Renal cortex interstitium (tissue), 11 donors: ENCODE measurements around the gene GLTP. TPM values are rescaled to one million over a fixed set of nuclear protein-coding genes. Genes with fewer than 3 reads are reported as not detected.
"Not testable (repeated sequence)": the region's sequence is repeated elsewhere in the genome, so short reads cannot be mapped to it uniquely, and the experiment has no call there.

Source experiments
- DNase-seq, 11 donors: peaks; one replicate each; pipeline ENCODE4 v3.0.0-alpha.2; 2013; ENCODE audit warnings: low read depth in 9 of 11, low spot score in 4 of 11; ENCODE audit errors: extremely low read depth in 1 of 11
- polyA plus RNA-seq, 3 donors: library from polyadenylated mRNA; unstranded; fragments of 120-200 nt; gene quantifications; one replicate each; pipeline ENCODE4 v1.2.1, GENCODE V29; 2013; ENCODE audit not compliant: insufficient read length in 3 of 3

The GLTP gene
- polyA plus RNA-seq, 3 donors, result 32.4 to 36.4 (median 33.5) TPM

DNA sequence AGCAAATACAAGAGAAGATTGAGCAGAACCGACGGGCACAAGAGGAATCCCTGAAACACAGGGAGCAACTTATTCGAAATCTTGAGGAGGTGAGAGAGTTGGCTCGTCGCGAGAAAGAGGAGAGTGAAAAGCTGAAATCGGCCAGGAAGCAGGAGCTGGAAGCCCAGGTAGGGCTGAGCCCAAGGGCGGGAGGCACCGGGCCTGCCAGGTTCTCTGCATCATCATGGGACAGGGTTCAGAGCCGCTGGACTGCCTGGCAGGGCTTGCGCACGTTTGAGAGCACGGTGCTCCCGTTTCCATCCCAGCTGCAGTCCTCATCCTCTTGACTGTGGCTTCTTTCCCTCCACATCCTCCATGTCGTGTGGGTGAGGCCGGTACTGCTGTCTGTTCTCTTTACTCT is 34.1 kb upstream of the GLTP start:
- DNase-seq, result no peak

DNA sequence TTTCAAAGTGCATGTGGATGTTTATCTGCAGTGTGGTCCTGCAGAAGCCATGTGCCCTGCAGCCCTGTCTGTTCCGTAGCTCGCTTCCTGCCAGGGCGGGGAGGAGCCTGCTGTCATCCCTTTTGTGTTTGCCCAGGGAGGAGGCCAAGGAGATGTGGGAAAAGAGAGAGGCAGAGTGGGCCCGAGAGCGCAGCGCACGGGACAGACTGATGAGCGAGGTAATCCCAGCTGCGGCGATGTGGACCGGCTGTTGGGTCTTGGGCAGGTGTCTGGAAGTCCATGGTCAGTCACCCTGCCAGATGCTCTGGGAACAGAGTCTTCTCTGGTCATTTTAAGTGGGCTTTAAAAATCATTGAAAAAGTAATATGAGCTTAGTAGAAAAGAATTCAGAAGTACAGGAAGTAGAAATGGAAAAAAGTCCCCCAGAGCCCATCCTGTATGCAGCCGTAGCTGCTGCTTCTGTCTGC is 32.5 kb upstream of the GLTP start:
- DNase-seq, result no peak

DNA sequence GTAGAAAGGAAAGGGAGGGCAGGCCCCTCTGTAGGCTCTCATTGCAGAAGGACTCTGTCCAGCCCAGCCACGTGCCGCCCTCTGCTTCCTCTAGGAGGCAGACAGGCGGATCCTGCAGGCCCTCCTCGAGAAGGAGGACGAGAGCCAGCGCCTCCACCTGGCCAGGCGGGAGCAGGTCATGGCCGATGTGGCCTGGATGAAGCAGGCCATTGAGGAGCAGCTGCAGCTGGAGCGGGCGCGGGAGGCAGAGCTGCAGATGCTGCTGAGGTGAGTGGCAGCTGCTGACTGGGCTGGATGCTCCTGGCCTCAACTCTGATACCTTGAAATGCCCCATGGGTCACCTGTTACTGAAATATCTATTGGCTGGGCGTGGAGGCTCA is 30.6 kb upstream of the GLTP start:
- DNase-seq, result no peak

DNA sequence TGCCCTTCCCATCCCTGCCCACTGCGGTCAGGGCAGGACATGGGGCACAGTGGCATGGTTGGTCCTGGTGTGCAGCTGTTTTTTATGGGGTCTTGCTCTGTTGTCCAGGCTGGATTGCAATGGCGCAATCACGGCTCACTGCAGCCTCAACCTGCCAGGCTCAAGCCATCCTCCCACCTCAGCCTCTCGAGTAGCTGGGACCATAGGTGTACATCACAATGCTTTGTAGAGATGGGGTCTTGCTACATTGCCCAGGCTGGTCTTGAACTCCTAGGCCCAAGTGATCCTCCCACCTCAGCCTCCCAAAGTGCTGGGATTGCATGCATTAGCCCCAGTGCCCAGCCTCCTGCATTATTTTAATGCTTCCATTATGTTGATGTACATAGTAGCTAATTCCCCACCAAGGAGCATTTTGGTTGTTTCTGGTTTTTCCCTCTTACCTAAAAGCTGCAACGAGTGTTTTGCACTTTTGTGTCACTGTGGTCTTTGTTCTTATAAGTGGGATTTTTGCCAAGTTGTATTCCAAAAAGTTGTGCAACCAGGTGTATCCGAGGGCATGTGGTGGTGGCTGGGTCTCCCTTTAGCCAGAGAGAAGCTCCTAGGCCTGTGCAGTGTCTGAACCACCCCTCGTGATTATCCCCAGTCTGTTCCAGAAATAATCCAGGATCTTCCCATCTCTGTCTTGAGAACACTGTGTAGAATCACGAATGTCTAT is 30.1 kb upstream of the GLTP start:
- DNase-seq, result no peak

DNA sequence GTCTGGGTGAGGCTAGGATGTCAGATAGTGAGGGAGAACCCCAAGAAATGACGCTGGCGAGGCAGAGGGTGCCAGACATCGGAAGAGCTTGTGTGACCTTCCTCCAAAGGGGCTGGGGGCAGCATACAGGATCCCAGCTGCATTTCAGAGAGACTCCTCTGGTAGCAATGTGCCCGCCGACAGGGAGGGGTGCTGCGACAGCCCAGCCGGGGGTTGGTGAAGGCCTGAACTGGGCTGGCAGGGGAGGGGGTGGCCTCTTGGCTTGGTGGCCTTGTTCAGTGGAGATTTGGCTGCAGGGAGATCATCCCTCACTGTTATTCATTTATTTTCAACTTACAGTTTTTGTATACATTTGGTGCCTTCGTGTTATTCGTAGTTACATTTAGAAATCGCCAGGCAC is 25.0 kb upstream of the GLTP start:
- DNase-seq, result no peak

DNA sequence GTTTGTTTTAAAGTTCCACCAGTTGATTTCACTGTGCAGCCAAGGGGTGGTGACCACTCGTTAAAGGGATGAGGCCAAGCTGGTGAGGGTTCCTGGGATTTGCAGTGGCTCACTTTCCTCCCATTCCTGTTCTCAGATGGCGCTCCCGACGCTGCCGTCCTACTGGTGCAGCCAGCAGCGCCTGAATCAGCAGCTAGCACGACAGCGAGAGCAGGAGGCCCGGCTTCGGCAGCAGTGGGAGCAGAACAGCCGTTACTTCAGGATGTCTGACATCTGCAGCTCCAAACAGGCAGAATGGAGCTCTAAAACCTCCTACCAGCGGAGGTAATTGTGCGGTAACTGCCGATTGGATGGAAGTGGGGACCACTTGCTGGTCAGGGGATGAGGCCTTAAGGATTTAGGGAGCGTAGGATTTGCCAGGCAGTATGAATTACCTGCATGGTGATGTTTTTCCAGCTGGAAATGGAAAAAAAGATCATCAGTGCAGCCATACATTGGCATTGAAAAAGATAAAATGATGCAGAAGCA is 22.6 kb upstream of the GLTP start:
- DNase-seq, result no peak

DNA sequence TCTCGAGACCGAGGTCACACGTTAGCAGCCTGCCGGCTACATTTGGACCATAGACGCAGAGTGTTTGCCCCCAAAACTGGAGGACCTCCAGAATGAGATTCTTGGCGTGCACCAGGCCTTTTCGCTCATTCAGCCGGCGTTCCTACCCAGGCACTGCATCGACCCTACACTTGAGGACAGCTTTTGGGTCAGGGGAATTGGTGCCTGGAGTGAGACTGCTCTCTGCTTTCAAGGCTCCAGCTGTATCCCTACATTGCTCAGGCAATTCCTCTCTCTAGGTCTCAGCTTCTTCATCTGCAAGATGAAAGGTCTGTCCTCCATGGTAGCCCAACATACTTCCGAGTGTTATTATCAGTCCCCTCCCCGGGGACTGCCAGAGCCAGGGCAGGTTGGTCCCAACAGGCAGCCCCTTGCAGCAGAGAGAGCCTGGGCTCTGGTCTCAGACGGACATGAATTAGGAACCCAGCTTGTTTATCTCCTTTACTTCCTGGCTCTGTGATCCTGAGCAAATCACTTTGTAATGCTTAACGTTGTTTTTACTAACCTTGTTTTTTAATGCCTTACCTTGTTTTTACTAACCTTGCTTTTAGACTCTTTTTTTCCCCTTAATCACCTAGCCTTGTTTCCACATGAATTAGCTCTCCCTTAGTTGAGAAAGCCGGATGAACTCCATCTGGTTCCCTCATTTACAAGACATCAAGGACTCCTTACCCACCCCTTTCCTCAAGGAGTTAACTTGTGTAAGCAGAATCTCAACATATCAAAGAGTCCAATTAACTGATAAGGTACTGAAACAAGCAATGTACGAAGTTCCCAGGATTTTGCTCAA is 20.6 kb upstream of the GLTP start:
- DNase-seq, result no peak

DNA sequence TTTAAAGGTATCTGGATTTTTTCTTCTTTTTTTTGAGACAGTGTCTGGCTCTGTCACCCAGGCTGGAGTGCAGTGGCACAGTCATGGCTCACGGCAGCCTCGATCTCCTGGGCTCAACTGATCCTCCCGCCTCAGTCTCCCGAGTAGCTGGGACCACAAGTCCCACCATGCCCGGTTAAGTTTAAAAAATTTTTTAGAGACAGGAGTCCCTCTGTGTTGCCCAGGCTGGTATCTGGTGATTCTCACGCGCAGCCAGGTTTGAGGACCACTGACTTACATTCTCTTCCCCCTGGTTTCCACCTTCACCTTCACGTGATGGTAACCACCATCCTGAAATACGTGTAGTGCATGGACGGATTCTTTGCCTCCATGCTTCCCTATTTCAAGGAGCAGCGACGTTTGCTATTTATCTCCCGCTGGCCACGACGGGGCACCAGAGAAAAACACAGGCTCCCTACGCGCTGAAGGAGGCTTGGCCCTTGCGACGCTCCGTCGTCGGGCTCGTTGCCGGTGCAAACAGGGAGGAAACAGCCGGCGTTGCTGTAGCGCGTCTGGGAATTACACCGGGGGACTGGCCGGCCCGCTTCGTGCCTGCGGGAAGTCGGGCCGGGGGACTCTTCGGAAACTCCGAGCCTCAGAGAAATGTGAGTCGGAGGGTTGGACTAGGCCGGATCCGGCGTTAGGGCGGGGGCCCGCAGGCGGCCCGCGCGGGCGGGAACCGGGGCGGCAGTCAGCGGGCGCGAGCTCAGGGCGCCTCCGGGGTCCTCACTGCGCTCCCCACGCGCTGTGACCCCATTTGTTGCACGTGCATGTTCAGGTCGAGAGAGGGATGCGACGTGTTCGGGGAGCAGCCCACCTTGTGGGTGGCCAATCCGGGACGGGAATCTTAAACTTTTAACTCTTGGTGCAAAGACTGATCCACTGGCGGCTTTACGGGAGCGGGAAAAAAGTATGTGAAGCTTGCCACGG is 19.7 kb upstream of the GLTP start, which contains the start of gene TCHP:
TSS of gene TCHP (plus strand) at position 492 of the 969 bp plus-strand sequence. CDS start 2,753 bp downstream, outside the sequence.
- peak; percentile 78 to 90 (median 84) for DNase-seq

DNA sequence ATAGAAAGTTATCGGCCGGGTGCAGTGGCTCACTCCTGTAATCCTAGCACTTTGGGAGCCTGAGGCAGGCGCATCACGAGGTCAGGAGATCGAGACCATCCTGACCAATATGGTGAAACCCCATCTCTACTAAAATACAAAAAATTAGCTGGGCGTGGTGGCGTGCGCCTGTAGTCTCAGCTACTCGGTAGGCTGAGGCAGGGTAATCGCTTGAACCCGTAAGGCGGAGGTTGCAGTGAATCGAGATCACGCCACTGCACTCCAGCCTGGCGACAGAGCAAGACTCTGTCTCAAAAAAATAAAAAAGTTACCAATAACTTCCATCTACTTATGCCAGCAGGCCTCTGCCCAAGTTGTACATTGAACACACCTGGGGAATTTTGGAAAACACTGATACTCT is 19.0 kb upstream of the GLTP start:
- DNase-seq, result not testable (repeated sequence)

DNA sequence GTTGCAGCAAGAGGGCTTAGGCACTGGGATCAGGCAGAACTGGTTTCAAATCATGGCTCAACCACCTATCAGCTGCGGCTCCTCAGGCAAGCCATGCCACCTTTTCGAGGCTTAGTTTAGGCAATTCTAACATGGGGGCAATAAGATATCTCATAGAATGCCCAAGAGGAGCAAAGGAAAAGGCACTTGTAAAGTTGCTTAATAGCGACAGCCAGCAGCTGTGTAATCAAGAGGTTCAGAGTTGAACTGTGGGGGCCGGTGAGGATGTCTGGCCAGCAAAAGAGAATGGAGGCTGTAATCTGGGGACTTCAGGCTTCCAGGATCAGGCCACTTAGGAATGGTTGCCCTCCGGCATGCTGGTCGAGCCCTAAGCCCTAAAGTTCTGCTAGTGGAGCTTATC is 16.7 kb upstream of the GLTP start:
- DNase-seq, result no peak

DNA sequence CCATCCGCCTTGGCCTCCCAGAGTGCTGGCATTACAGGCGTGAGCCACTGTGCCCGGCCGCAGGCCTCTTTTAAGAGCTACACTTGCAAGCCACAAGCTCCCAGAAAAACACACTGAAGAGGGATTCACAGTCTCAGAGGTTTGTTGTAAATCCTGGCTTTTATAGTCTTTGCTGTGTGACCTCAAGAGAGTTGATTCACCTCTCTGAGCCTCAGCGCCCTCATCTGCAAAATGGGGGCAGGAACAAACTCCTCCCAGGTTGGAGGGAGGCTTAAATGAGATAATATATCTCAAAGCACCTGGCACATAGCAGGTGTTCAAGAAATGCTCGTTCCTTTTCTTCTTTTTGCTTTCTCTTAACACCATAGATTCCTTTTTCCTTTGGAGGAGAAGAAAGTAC is 15.8 kb upstream of the GLTP start:
- DNase-seq, result no peak

DNA sequence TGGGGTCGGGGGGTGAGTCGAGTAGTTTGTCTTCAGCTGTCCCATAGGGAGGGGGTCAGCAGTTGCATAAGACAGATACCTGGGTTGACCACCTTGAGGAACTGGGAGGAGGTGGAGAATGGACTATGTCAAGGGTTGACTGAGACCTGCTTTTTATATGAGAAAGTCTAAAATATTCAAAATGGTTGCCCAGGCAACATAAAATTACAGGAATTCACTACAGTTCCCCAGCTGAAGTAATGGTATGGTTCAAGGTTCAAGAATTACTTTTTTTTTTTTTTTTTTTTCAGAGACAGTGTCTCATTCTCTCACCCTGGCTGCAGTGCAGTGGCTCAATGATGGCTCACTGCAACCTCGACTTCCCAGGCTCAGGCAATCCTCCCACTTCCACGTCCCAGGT is 14.6 kb upstream of the GLTP start:
- no peak for DNase-seq

DNA sequence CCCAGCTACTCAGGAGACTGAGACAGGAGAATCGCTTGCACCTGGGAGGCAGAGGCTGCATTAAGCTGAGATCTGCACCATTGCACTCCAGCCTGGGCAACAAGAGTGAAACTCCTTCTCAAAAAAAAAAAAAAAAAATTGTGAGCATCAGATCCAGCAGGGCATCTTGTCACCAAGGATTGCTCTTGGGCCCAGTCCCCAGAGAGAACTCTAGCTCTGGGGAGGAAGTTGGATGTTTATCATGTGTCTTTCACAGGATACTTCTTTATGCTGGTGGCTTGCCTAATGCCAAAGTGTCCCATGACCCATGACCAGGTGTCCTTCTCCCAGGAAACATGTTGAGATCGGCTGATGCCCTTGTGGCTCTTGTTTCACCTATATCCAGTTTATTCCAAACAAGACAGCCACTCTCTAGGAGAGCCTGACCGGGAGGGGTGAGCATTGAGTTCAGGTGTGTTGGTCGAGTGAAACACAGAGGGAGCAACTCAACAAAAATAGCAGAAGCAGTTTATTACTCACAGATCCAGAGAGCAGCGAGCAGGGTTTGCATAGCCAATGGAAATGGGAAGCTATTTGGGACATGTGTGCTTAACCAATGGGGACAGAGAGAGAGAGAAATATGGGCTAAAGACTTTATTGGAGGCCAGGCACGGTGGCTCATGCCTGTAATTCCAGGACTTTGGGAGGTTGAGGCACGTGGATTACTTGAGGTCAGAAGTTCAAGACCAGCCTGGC is 13.1 kb upstream of the GLTP start:
- DNase-seq, result no peak

DNA sequence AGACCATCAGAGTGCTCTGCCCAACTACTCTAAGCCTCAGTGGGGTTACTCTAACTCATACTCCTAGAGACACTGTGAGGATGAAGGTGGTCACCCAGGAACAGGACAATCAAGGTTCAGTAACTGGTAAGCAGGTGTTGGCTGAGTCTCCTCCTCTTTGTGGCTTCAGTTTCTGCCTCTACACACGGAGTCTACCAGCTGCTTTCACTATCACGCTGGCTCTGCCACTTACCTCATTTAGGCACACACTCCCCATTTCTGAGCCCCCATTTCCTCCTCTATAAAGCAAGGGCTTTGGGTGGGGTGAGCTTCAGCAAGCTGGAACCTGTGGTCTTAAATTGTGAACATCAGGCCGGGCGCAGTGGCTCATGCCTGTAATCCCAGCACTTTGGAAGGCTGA is 12.4 kb upstream of the GLTP start:
- no peak for DNase-seq

DNA sequence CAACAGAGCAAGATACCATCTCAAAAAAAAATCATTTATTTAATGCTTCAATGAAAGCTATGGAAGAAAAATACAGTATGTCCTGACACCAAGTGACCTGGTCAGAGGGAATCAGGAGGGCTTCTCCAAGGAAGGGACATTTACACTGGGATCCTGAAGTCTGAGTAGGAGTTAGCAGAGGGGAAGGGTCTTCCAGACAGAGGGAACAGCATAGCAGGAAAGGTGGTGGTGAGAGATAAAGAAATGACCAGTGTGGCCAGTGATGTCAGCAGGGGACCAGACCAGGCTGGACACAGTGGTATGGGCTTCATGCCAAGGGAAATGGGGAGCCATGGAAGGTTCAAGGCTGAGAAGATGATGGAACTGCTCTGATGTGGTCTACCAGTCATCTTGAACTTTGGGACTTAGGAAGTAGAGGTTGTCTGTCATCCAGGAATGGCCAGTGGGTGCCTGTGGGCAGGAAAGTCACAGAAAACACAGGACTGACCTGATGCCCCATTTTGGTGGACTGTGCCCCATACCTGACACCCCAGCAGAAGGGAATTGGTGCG is 11.9 kb upstream of the GLTP start:
- no peak for DNase-seq

DNA sequence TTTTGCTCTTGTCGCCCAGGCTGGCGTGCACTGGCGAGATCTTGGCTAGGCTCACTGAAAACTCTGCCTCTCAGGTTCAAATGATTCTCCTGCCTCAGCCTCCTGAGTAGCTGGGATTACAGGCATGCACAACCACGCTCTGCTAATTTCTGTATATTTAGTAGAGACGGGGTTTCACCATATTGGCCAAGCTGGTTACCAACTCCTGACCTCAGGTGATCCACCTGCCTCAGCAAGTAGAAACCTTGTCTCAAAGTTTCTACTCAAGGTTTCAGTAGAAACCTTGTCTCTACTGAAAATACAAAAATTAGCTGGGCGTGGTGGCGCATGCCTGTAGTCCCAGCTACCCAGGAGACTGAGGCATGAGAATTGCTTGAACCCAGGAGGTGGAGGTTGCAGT is 11.4 kb upstream of the GLTP start:
- DNase-seq, result not testable (repeated sequence)

DNA sequence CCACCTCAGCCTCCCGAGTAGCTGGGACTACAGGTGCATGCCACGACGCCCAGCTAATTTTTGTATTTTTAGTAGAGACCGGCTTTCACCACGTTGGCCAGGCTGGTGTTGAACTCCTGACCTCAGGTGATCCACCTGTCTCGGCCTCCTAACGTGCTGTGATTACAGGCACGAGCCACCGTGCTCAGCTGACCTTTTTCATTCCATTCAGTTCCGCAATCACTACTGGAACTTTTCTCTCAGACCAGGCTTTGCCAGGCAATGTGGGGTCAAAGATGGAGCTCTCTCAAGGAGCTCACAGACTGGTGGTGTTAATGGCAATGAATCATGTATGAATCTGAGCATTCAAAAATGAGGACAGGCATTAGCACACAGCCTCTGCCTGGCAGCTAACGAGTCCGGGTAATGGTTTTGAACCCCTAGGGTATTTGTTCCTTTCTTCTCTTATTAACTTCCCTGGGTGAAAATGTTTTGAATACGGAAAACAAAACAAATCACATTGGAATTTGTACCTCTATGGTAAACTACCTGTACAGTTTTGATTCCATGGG is 10.4 kb upstream of the GLTP start:
- no peak for DNase-seq
